ENCODE measurements around the gene FAR2. TPM values are rescaled to one million over a fixed set of nuclear protein-coding genes. Genes with fewer than 3 reads are reported as not detected.

The FAR2 gene
- total and polyA plus RNA-seq, 2 of the 13 experiments (the other 11 are each of a cell fraction or from before 2014, with no cell fraction given): not detected

DNA sequence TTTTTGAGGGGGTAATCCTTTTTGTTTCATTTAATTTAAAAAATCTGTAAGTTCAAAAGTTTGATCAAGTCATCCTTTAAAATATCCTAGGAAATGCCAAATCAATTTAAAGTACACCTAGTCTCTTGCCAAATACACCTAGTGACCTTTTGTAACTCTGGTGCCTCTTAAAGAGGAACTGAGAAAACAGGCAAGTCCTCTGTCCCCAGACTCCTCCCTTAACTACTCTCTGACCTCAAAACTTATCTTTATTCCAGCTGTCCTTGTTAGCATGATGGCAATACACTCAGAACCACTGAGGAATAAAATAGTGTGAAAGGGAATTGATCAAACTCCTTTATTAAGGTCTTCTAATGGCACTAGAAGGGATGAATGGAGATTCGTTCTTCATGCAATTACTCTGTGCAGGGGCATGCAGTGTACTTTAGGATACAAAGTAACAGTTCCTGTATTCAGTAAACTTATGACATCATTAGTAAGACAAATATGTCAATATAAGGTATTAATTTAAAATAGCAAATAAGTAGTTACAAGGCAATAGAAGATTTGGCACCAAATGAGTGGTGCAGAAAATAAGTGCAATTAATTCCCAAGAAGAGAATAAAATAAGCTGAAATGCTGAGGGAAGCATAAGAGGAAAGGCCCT, 3.3 kb downstream of the FAR2 start:
- H3K4me2 ChIP-seq (ENCODE audit: low read depth, low read length): no peak overlapping the region
- H4K20me1 ChIP-seq (ENCODE audit: insufficient read depth, low read length): no peaks in the 10 kb centered on the region
- FAIRE-seq (no peak), DNase-seq (ENCODE audit: low spot score) (no peak), ATAC-seq (no peak)
- 3% methylated on average over 1 of the region's 1 CpG for WGBS (ENCODE audit: low lambda C conversion rate)
- TF ChIP-seq DR1 (CRISPR knock-in tag; IDR thresholded peaks at IDR 0.05) (no peak), ZNF550 (CRISPR knock-in tag; IDR thresholded peaks at IDR 0.05; ENCODE audit: borderline replicate concordance) (no peak), NR2C2 (CRISPR knock-in tag; IDR thresholded peaks at IDR 0.05; ENCODE audit: borderline replicate concordance) (no peak), ZNF296 (CRISPR knock-in tag; conservative IDR thresholded peaks at IDR 0.05) (no peak), ATF7 (IDR thresholded peaks at IDR 0.05) (peak; percentile 66), ATF7 (CRISPR knock-in tag; IDR thresholded peaks at IDR 0.05) (no peak), SIX1 (CRISPR knock-in tag; IDR thresholded peaks at IDR 0.05; ENCODE audit: borderline replicate concordance) (no peak), TARDBP (CRISPR knock-in tag; IDR thresholded peaks at IDR 0.05) (no peak)
- TF ChIP-seq, protein P1, sequence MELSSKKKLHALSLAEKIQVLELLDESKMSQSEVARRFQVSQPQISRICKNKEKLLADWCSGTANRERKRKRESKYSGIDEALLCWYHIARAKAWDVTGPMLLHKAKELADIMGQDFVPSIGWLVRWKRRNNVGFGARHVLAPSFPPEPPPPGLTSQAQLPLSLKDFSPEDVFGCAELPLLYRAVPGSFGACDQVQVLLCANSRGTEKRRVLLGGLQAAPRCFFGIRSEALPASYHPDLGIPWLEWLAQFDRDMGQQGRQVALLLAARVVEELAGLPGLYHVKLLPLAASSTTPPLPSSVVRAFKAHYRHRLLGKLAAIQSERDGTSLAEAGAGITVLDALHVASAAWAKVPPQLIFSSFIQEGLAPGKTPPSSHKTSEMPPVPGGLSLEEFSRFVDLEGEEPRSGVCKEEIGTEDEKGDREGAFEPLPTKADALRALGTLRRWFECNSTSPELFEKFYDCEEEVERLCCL (CRISPR knock-in tag; IDR thresholded peaks at IDR 0.05; ENCODE audit: borderline replicate concordance): no peak
- no TSS peak for BruUV-seq (replicated peaks)
- no peak overlapping the region for H3K9ac ChIP-seq (ENCODE audit: insufficient read depth, low read depth, low read length)
- H3K4me1 ChIP-seq (ENCODE audit: insufficient read depth, low read length): no peaks in the 10 kb centered on the region
- no peaks in the 10 kb centered on the region for H3K79me2 ChIP-seq (ENCODE audit: insufficient read depth, low read length)
- H3K27ac ChIP-seq (ENCODE audit: extremely low read length, insufficient read depth, low read length): no peak overlapping the region
- H2AFZ ChIP-seq (ENCODE audit: low read length): no peak overlapping the region
- intact Hi-C loops (cut with micrococcal nuclease; ENCODE audit: unreplicated experiment): no loop called here
- no peaks in the 10 kb centered on the region for H3K9me3 ChIP-seq (ENCODE audit: low read length)
- no peaks in the 10 kb centered on the region for H3K36me3 ChIP-seq (replicated peaks in 1 of 2; ENCODE audit: control insufficient read depth in 1 of 2, insufficient read depth in 2 of 2, low read length in 2 of 2)
- ChIA-PET CTCF (ENCODE audit: low intra/inter-chr PET ratio, low total read pairs) (no interaction called here), POLR2A (no interaction called here)
- in situ Hi-C loops (cut with HindIII; ENCODE audit: extremely low pct_ligation_motif_present, low pct_unique_long_range_greater_than_20kb): no loop called here
- H3K4me3 ChIP-seq (replicated peaks in 1 of 3; ENCODE audit: insufficient read depth in 1 of 3, low read depth in 2 of 3, low read length in 3 of 3): no peak overlapping the region
- H3K27me3 ChIP-seq (ENCODE audit: control insufficient read depth in 1 of 2, insufficient read depth in 2 of 2, low read length in 2 of 2): peaks cover 0 to 14% of the 10 kb centered on the region in 2 experiments; a peak in 4 of 5 replicates
